AG04450 (cell line): ENCODE measurements around the gene KRTAP20-4. TPM values are rescaled to one million over a fixed set of nuclear protein-coding genes. Genes with fewer than 3 reads are reported as not detected.

Experiments
- CTCF ChIA-PET: fragments of 300-600, 350-600 bp; formaldehyde crosslinking; extraction: SDS; loops from one replicate; lab custom pipeline; 2022; ENCODE audit warnings: antibody characterized with exemption, inconsistent platforms; lab: Charles Lee
- POLR2A ChIA-PET: fragments of 350-600 bp; formaldehyde crosslinking; extraction: SDS; loops from one replicate; lab custom pipeline; 2021; ENCODE audit warnings: antibody characterized with exemption, inconsistent platforms; lab: Yijun Ruan, JAX
- DNase-seq: peaks from one replicate; pipeline ENCODE4 v3.0.0-alpha.2; 2011; ENCODE audit warnings: low read depth, low spot score
- H3K27ac ChIP-seq: one replicate; pipeline ENCODE4 v1.5.1; 2012; ENCODE audit warnings: low read depth, low read length, control low read depth
- H3K27me3 ChIP-seq: one replicate; pipeline ENCODE4 v1.6.0; 2012; ENCODE audit warnings: low read length; ENCODE audit not compliant: control insufficient read depth, insufficient read depth
- H3K4me3 ChIP-seq: 2 replicates; pipeline ENCODE4 v1.5.1; 2011; ENCODE audit warnings: mild to moderate bottlenecking, low read depth, low read length, control low read depth
- H3K9me3 ChIP-seq: 2 replicates; pipeline ENCODE4 v1.5.1; 2012; ENCODE audit warnings: low read length; ENCODE audit not compliant: control insufficient read depth, insufficient read depth
- CTCF ChIP-seq: IDR thresholded peaks from 2 replicates; pipeline ENCODE4 v1.5.1; 2011; ENCODE audit warnings: low read depth, low read length, control low read depth, inconsistent platforms
- polyA plus RNA-seq: library from polyadenylated mRNA; depleted of rRNA; stranded (reverse); fragments of >200 nt; gene quantifications from 2 replicates; pipeline ENCODE4 v1.2.3, GENCODE V29; 2011

KRTAP20-4 gene
- polyA plus RNA-seq, 1 experiment = not detected

GRCh38 chr21:30612132-30612531 is 8.3 kb upstream of the KRTAP20-4 start:
- Histone ChIP-seq H3K9me3 (peaks cover 12% of the 10 kb centered on the region), H3K4me3 (no peak overlapping the region), H3K27me3 (no peaks in the 10 kb centered on the region), H3K27ac (no peak overlapping the region)
- no peak for TF ChIP-seq CTCF
- POLR2A ChIA-PET = no interaction called here
- DNase-seq = no peak
- CTCF ChIA-PET = no interaction called here

- TF ChIP-seq CTCF = no peak
- no peak for DNase-seq
- Histone ChIP-seq H3K27ac (no peak within 1 kb of the TSS), H3K27me3 (no peaks in the 10 kb centered on the region), H3K9me3 (peaks cover 9% of the 10 kb centered on the region), H3K4me3 (no peak within 1 kb of the TSS)
- ChIA-PET POLR2A (no interaction called here), CTCF (no interaction called here)
Measured at GRCh38 chr21:30613836-30614235, 6.6 kb upstream of the KRTAP20-4 start, which contains the start of gene KRTAP6-1. Gene KRTAP6-1, minus strand, starts transcription at chr21:30613930. Its CDS starts 26 bp downstream, at chr21:30613904.

GRCh38 chr21:30615199-30615598 is 5.2 kb upstream of the KRTAP20-4 start:
- no peaks in the 10 kb centered on the region for H3K27me3 ChIP-seq
- no peak for DNase-seq
- no peak overlapping the region for H3K27ac ChIP-seq
- no peak for TF ChIP-seq CTCF
- POLR2A ChIA-PET = no interaction called here
- peaks cover 9% of the 10 kb centered on the region for H3K9me3 ChIP-seq
- no peak overlapping the region for H3K4me3 ChIP-seq
- CTCF ChIA-PET = no interaction called here

- ChIA-PET POLR2A (no interaction called here), CTCF (no interaction called here)
- no peak within 1 kb of the TSS for H3K27ac ChIP-seq
Measured at GRCh38 chr21:30616125-30616524, 4.3 kb upstream of the KRTAP20-4 start, which contains the start of gene KRTAP20-1. Gene KRTAP20-1, plus strand, starts transcription at chr21:30616425. Its CDS starts 30 bp downstream, at chr21:30616455.

GRCh38 chr21:30620080-30620479 is 347 bp upstream of the KRTAP20-4 start:
- peaks cover 26% of the 10 kb centered on the region for H3K9me3 ChIP-seq
- ChIA-PET CTCF (no interaction called here), POLR2A (no interaction called here)
- no peak overlapping the region for H3K4me3 ChIP-seq
- DNase-seq = no peak
- H3K27ac ChIP-seq = no peak overlapping the region
- H3K27me3 ChIP-seq = no peaks in the 10 kb centered on the region
- no peak for TF ChIP-seq CTCF

More at GRCh38 chr21:30616125-30616524, 4.3 kb upstream of the KRTAP20-4 start, which contains the start of gene KRTAP20-1:
- Histone ChIP-seq H3K9me3 (peaks cover 12% of the 10 kb centered on the region), H3K4me3 (no peak within 1 kb of the TSS), H3K27me3 (no peaks in the 10 kb centered on the region)
- no peak for TF ChIP-seq CTCF
- DNase-seq = no peak
